Rectal smooth muscle tissue (tissue), 1 donor: Measurements from ENCODE around the gene JMJD6.

Experiments
- H3K27ac ChIP-seq: one replicate; pipeline ENCODE4 v1.7.0; 2013; ENCODE audit warnings: low read depth, low read length, inconsistent platforms
- H3K27me3 ChIP-seq: one replicate; pipeline ENCODE4 v1.7.0; 2013; ENCODE audit warnings: low read length; ENCODE audit not compliant: control insufficient read depth, insufficient read depth
- H3K36me3 ChIP-seq: one replicate; pipeline ENCODE4 v1.7.0; 2013; ENCODE audit warnings: low read length; ENCODE audit not compliant: control insufficient read depth, insufficient read depth
- H3K4me1 ChIP-seq: one replicate; pipeline ENCODE4 v1.7.0; 2013; ENCODE audit warnings: low read length; ENCODE audit not compliant: control insufficient read depth, insufficient read depth
- H3K4me3 ChIP-seq: one replicate; pipeline ENCODE4 v1.7.0; 2013; ENCODE audit warnings: low read length
- H3K9ac ChIP-seq: one replicate; pipeline ENCODE4 v1.7.0; 2013; ENCODE audit warnings: low read length

The JMJD6 gene

GRCh38 chr17:76697702-76698465 lies 28.5 kb downstream of the JMJD6 start:
- Histone ChIP-seq H3K9ac (no peak overlapping the region), H3K36me3 (no peaks in the 10 kb centered on the region), H3K27ac (peak overlapping the region; percentile 98), H3K27me3 (no peaks in the 10 kb centered on the region), H3K4me1 (peaks cover 56% of the 10 kb centered on the region), H3K4me3 (peak overlapping the region; percentile 33)

GRCh38 chr17:76696763-76697701 lies 29.4 kb downstream of the JMJD6 start:
- H3K27ac ChIP-seq: peak overlapping the region; percentile 98
- no peaks in the 10 kb centered on the region for H3K36me3 ChIP-seq
- no peak overlapping the region for H3K9ac ChIP-seq
- H3K4me3 ChIP-seq: no peak overlapping the region
- H3K27me3 ChIP-seq: no peaks in the 10 kb centered on the region
- peaks cover 56% of the 10 kb centered on the region for H3K4me1 ChIP-seq

GRCh38 chr17:76695059-76695831 lies 31.2 kb downstream of the JMJD6 start:
- Histone ChIP-seq H3K36me3 (no peaks in the 10 kb centered on the region), H3K27me3 (no peaks in the 10 kb centered on the region), H3K4me1 (peaks cover 52% of the 10 kb centered on the region), H3K9ac (peak overlapping the region; percentile 21), H3K27ac (peak overlapping the region; percentile 77), H3K4me3 (peak overlapping the region; percentile 33)

- Histone ChIP-seq H3K27ac (peak overlapping the region; percentile 58), H3K4me3 (no peak overlapping the region), H3K4me1 (peaks cover 52% of the 10 kb centered on the region), H3K27me3 (no peaks in the 10 kb centered on the region), H3K36me3 (no peaks in the 10 kb centered on the region), H3K9ac (no peak overlapping the region)
These were observed 34.8 kb downstream of the JMJD6 start for GRCh38 chr17:76691379-76692191.

GRCh38 chr17:76690596-76691280 lies 35.7 kb downstream of the JMJD6 start:
- Histone ChIP-seq H3K9ac (no peak overlapping the region), H3K4me3 (no peak overlapping the region), H3K36me3 (no peaks in the 10 kb centered on the region), H3K27me3 (no peaks in the 10 kb centered on the region), H3K27ac (peak overlapping the region; percentile 58), H3K4me1 (peaks cover 56% of the 10 kb centered on the region)

GRCh38 chr17:76689859-76690258 lies 36.5 kb downstream of the JMJD6 start:
- Histone ChIP-seq H3K27me3 (no peaks in the 10 kb centered on the region), H3K9ac (no peak overlapping the region), H3K4me1 (peaks cover 51% of the 10 kb centered on the region), H3K27ac (peak overlapping the region; percentile 95), H3K4me3 (no peak overlapping the region), H3K36me3 (no peaks in the 10 kb centered on the region)

GRCh38 chr17:76688165-76688622 lies 38.2 kb downstream of the JMJD6 start:
- H3K36me3 ChIP-seq: peaks cover 4% of the 10 kb centered on the region
- peaks cover 59% of the 10 kb centered on the region for H3K4me1 ChIP-seq
- peak overlapping the region; percentile 95 for H3K27ac ChIP-seq
- no peak overlapping the region for H3K9ac ChIP-seq
- peak overlapping the region; percentile 26 for H3K4me3 ChIP-seq
- no peaks in the 10 kb centered on the region for H3K27me3 ChIP-seq

- Histone ChIP-seq H3K27me3 (no peaks in the 10 kb centered on the region), H3K4me1 (peaks cover 65% of the 10 kb centered on the region), H3K4me3 (peak overlapping the region; percentile 26), H3K27ac (peak overlapping the region; percentile 95), H3K36me3 (peaks cover 5% of the 10 kb centered on the region), H3K9ac (no peak overlapping the region)
These were observed 38.9 kb downstream of the JMJD6 start for GRCh38 chr17:76687298-76688164.

- Histone ChIP-seq H3K4me1 (peaks cover 70% of the 10 kb centered on the region), H3K27me3 (no peaks in the 10 kb centered on the region), H3K4me3 (peak overlapping the region; percentile 8), H3K27ac (peak overlapping the region; percentile 95), H3K9ac (no peak overlapping the region), H3K36me3 (peaks cover 5% of the 10 kb centered on the region)
These were observed 39.7 kb downstream of the JMJD6 start for GRCh38 chr17:76686538-76687297.

GRCh38 chr17:76685846-76686245 lies 40.6 kb downstream of the JMJD6 start:
- peak overlapping the region; percentile 44 for H3K27ac ChIP-seq
- H3K27me3 ChIP-seq: no peaks in the 10 kb centered on the region
- peaks cover 5% of the 10 kb centered on the region for H3K36me3 ChIP-seq
- H3K4me3 ChIP-seq: no peak overlapping the region
- no peak overlapping the region for H3K9ac ChIP-seq
- peaks cover 70% of the 10 kb centered on the region for H3K4me1 ChIP-seq
